NCI-H748 (cell line): ENCODE measurements around the gene ANGPT4.
"Not testable (repeated sequence)": the region's sequence is repeated elsewhere in the genome, so short reads cannot be mapped to it uniquely, and the experiment has no call there.

Source experiments
- DNase-seq: peaks from one replicate; lab custom pipeline; 2025; ENCODE audit not compliant: unreplicated experiment; lab: John Stamatoyannopoulos, UW

ANGPT4 gene

DNA sequence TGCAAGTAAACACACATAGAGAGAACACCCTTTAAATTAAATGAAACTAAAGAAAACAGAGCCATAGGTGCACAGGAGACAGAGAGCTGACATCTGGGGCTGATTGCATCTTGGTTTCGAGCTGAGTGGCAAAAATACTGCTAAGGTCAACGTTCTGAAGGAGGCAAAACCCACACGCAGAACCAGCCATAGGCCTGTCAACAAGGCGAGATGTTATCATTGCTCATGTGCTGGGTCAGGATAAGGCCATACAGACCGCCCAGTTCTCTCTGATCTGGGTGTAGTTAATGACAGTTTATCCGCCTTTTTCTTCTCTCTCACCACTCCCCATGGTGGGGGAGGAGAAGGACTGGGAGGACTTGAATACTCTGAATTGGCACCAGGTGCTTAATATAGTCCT lies 87.1 kb downstream of the ANGPT4 start:
- no peak for DNase-seq

DNA sequence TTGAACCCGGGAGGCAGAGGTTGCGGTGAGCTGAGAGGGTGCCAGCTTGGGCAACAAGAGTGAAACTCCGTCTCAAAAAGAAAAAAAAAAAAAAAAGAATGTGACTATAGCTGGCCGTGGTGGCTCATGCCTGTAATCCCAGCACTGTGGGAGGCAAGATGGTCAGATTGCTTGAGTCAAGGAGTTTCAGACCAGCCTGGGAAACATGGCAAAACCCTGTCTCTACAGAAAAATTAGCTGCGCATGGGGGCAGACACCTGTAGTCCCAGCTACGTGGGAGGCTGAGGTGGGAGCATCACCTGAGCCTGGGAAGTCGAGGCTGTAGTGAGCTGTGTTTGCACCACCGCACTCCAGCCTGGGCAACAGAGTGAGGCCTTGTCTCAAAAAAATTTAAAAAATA lies 88.2 kb downstream of the ANGPT4 start:
- DNase-seq = not testable (repeated sequence)

DNA sequence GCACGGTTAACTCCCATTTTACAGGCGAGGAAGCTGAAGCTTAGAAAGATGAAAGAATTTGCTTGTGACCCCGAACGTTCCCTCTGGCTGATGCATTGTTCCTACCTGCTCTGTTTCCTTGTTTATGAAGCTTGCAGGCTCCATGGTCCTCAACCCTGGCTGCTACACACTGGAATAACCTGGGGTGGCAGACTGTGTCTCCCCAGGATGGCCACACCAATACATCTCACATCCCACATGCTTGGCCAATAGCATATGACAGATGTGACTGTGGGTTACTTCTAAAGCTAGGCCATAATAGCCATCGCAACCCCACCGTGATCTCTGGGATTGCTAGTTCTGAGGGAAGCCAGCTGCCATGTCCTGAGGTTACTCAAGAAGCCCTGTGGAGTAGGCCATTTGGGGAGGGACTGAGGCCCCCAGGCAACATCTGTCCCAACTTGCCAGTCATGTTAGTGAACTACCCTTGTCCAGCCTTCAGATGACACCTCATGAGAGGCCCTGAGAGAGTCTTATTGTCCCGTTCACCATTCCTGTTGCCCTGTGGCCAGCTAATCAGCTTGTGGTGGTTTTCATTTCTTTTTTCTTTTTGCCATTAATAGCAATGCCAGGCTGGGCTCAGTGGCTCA lies 89.3 kb downstream of the ANGPT4 start:
- DNase-seq = no peak

DNA sequence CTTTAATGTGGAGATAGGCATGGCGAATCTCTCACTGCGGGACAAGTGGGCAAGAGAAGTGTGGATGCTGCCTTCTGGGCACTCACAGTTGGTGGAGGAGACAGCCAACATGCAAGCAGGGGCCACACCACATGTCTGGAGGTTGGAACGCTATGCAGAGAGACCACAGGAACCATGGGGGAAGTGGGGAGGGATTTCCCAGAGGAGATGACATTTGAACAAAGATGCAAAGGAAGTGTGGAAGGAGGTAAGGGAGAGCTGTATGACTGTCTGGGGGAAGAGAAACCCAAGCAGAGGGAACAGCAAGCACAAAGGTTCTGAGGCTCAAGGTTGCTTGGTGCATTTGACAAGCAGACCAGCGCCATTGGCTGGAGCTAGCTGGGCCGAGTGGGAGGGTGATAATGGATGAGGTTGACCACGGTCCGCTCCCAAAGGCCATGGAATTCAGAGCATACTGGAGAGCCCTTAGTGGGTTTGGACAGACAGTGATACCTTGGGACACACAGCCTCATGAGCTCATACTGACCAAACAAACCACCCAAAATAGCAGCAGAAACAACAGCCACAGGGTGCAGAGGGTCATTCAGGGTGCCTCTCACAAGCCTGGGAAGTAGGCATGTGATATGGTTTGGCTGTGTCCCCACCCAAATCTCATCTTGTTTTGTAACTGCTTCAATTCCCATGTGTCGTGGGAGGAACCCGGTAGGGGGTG lies 90.3 kb downstream of the ANGPT4 start:
- DNase-seq = no peak

DNA sequence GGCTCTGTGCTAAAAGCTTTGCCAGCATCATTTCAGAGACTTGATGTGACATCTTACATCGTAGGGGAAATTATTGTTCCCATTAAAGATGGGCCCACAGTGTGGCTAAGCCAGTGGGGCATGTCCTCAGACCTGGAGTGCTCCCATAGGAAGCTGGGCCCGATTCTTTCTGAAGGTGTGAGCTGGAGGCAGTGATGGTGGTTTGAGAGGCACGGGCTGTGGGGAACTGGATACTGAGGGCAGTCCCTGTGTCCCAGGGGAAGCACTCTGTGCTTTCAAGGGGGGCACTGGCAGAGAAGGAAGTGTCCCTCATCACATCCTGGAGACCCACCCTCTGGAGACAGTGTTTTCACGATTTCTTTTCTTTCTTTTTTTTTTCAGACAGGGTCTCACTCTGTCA lies 91.2 kb downstream of the ANGPT4 start:
- DNase-seq = no peak

DNA sequence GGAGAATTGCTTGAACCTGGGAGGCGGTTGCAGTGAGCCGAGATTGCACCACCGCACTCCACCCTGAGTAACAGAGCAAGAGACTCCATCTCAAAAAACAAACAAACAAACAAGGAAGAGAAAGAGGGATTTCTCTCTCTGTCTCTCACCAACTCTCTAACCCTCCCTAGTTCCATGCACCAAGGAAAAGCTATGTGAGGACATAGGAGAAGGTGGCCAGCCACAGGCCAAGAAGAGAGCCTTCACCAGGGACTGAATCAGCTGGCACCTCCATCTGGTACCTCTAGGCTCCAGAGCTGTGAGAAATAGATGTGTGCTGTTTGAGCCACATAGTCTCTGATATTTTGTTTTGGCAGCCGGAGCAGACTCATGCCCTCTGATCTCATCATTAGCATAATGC lies 91.6 kb downstream of the ANGPT4 start:
- no peak for DNase-seq

DNA sequence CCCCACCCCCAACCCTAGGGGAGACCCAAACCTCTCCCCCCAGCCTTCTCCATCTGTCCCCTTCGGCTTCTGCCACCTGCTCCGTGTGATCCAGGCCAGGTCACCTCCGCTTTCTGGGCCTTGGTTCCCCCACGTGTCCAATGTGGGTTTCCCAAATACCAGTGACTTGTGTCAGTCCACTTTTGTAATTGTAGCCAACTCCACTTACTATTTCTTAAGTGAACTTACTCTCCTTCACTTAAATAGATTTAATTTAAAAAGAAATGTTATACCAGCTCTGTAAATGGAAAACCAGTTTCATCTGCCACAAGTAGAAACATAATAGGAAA lies 92.6 kb downstream of the ANGPT4 start:
- DNase-seq = no peak

DNA sequence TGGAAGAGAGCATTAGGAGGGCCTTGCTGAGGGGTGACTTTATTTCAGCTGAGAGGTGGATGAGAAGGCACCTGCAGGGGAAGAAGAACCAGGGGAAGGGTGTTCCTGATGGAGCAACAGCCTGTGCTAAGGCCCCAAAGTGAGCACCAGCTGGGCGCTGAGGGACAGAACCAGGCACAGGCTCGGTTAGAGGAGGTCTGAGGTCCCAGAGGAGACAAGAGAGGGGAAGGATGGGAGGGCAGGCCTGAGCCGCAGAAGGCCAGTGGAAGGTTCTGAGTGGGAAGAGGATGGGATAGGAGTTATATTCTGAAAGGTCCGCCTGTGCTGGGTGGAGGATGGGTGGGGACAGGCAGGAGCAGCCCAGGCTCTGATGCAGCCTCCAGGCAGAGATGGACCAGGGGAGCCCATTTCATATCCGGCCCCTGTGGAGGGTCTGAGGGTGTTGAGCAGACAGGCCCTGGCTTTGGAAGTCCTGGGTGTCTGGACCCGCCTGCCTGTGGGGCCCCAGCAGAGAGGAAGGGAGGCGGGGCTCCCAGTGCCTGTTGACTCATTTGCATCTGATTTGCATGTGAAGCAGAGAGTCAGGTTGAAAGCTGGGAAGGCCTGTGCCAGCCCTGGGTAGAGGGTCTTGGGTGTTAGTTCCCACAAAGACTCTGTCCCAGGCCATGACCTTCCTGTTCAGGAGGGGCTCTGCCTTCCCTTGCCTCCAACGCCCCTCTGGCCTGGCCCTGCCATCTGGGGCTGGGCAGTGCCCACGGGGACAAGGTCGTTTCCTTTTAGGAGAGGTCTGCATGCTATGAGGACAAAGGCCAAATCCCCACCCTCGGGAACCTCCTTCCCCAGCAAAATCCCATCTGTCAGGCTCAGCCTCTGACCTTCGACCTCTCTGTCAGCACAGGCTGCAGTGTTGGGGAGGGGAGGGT lies 93.2 kb downstream of the ANGPT4 start:
- no peak for DNase-seq

DNA sequence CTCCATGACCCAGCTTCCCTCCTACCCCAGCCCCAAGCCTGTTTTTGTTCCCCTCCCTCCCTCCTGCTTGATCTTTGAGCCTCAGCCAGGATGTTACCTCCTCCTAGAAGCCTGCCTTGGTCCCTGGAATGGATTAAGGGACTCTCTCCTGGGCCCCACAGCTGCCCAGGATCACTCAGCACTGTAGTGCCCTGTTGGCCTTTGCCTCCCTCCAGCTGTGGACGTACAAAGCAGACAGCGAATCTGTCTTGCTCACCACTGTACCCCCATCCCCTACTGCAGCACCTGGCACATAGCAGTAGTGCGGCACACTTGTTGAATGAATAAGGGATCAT lies 94.4 kb downstream of the ANGPT4 start:
- DNase-seq = no peak

DNA sequence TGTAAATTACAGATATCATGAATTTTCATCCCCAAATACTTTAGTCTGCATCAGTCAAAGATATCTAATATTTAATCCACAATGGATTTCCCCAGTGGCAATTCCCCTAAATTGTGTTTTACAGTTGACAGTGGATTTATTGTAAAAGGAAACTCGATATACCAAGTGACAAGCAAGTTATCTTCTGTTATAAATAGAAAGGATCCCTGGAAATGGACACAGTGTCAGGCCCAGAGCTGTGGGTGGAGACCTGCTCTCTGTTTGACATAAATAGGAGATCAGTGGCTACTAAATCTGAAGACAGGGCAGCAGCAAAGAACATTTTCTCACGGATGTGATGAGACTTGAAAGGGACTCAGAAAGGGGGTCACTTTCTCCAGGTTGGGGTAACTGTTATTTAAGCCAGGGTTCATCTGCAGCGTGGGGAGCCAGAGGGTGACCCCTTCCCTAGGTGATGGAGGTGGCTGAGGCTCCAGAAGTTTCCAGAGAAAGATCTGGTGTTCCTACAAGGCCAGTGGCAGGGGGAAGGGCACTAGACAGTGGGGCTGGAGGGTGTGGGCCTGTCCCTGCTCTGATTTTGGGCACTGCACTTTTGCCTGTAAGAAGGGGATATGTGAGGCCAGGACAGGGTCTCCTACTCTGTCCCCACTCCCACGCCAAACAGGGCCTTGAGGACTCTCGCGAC lies 94.9 kb downstream of the ANGPT4 start:
- DNase-seq = no peak

DNA sequence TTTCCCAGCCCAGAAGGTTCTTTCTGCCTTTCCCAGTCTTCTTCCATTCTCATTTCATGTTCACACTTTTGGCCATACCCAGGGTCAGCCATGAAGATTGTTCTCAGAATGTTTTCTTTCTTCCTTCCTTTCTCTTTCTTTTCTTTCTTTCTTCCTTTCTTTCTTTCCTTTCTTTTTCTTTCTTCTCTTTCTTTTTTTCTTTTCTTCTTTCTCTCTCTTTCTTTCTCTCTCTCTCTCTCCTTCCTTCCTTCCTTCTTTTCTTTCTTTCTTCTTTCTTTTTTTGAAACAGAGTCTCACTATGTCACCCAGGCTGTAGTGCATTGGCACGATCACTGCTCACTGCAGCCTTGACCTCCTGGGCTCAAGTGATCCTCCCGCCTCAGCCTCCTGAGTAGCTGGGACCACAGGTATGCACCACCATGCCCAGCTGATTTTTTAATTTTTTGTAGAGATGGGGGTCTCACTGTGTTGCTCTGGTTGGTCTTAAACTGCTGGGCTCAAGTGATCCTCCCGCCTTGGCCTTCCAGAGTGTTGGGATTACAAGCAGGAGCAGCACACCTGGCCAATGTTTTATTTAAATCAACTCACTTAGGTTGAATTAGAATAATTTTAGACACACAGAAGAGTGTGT lies 95.7 kb downstream of the ANGPT4 start:
- DNase-seq = no peak
